HFF-Myc (cell line): ENCODE data around the gene PABPN1.

ENCODE experiments used
- DNase-seq: peaks from one replicate; pipeline ENCODE4 v3.0.0-alpha.2; 2011; ENCODE audit warnings: low read depth; ENCODE audit errors: extremely low read depth
- H3K4me3 ChIP-seq: replicated peaks from 2 replicates; pipeline ENCODE4 v1.5.1; 2011; ENCODE audit warnings: low read depth, mild to moderate bottlenecking, control low read depth, low read length
- TF ChIP-seq, protein P1 (sequence below): IDR thresholded peaks from 2 replicates; pipeline ENCODE4 v1.5.1; 2012; ENCODE audit warnings: mild to moderate bottlenecking, low read depth, low read length, control low read depth; ENCODE audit errors: missing control alignments

Gene PABPN1

DNA sequence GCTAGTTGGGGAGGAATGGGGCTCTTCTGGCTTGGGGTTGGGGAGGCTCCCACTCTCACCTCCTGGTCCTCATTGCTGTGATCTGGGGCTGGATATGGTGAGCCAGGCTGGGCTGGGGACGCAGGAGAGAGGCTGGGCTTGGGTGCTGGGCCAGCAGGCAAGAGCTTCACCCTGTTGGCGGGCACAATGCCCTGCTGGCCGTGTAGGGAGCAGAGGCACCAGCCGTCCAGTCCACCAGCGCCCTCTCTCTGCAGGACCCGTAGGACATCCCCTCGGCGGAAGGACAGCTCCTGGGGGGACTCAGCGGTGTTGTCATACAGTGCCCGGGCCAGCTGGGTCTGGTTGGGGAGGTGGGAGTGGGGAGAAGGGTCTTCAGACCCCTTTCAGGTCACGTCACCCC is 39.2 kb downstream of the PABPN1 start:
- no peak overlapping the region for H3K4me3 ChIP-seq
- no peak for DNase-seq
- TF ChIP-seq, protein P1, sequence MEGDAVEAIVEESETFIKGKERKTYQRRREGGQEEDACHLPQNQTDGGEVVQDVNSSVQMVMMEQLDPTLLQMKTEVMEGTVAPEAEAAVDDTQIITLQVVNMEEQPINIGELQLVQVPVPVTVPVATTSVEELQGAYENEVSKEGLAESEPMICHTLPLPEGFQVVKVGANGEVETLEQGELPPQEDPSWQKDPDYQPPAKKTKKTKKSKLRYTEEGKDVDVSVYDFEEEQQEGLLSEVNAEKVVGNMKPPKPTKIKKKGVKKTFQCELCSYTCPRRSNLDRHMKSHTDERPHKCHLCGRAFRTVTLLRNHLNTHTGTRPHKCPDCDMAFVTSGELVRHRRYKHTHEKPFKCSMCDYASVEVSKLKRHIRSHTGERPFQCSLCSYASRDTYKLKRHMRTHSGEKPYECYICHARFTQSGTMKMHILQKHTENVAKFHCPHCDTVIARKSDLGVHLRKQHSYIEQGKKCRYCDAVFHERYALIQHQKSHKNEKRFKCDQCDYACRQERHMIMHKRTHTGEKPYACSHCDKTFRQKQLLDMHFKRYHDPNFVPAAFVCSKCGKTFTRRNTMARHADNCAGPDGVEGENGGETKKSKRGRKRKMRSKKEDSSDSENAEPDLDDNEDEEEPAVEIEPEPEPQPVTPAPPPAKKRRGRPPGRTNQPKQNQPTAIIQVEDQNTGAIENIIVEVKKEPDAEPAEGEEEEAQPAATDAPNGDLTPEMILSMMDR = no peak

DNA sequence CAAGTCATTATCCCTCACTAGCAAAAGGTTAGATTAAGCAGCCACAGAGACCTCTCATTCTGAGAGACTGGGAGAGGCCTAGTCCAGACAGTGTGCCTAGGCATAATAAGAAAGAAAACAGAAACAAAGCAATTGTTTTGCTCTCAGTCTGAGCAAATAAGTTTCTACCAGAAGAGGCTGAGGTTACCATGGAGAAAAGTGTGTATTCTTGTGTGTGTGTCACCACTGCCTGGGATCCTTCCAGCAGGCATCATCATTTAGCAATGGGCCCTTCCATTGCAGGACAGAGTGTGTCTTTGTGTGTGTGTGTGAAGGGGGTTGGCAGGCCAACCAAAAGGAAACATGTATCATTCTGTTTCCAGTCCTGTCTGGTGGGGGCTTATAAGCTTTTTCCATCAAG is 40.1 kb downstream of the PABPN1 start:
- no peak for DNase-seq
- TF ChIP-seq, protein P1 = no peak
- H3K4me3 ChIP-seq = no peak overlapping the region

DNA sequence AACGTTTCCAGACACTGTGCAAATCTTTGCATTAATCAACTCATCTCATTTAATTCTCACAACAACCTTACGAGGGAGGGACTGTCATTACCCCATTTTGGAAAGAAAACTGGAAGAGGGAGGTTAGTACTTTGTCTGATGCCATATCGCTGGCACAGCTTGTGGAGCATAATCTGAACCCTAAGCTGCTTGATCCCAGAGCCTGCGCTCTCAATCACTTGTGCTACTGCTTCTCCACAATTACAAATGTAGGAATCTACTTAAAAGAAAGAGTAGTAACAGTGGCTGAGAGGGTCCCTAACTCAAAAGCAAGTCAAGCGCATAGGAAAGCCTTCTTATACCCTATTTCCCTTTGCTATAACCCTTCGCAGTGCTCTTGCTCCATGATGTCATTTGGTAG is 40.5 kb downstream of the PABPN1 start:
- TF ChIP-seq, protein P1 = no peak
- no peak overlapping the region for H3K4me3 ChIP-seq
- DNase-seq = no peak

DNA sequence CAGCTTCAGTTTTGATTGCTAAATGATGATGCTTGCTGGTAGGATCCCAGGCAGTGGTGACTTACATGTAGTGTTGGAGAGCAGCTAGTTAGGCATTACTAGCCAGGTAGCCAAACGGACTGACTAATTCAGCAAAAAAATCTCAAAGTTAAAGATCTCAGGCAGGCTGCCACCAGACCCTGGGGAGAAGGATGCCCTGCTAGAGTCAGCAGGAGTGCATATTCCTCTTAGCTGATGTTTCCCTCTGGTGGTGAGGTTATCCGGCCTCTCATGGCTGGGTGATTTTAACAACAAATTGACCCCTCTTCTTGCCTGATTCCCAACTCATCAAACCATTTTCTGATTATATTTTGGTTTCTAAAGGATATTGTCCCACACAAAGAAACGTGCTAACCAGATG is 40.9 kb downstream of the PABPN1 start:
- TF ChIP-seq, protein P1 = no peak
- no peak for DNase-seq

DNA sequence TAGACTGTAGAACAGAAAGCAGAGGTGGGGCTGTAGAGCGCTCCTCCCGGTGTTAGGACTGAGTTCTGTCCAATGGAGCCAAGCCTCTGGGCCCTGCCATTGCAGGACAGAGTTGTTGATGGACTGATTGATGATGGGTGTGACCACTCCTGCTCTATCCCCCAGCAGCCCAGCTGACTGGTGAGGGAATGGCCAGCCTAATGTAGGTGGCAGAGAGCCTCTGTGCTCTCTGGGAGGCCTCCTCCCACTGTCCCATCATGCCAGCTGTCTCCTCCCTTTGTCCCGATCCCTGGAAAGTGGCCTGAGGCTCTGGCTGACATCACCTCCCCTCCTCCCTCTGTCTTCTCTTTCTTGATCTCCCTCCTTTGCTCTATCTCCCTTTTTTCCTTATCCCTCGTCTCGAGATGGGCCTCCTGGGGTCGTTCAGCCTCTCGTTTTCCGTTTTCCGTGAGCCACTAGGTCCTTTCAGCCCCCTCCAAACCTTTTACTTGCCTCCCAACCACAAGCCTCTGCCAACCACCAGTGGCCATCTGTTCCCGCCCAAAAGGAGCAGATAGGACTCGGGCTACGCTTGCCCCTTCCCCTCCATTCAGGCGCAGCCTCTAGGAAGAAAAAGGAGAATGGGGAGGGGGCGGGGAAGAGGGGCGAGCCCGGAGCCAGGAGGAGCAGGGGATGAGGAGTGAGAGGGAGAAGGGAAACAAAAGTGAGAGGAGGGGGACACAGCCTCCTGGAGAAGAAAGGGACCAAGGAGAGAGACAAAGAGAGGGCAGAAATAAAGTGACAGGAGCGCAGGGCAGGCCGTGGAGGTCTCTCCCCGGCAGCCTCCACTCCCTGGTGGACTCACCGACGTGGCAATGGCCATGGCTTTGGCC is 43.1 kb downstream of the PABPN1 start:
- DNase-seq = no peak
- TF ChIP-seq, protein P1 = no peak
- H3K4me3 ChIP-seq = peak overlapping the region; percentile 53

More for the DNA sequence above, 40.9 kb downstream of the PABPN1 start:
- H3K4me3 ChIP-seq = no peak overlapping the region

DNA sequence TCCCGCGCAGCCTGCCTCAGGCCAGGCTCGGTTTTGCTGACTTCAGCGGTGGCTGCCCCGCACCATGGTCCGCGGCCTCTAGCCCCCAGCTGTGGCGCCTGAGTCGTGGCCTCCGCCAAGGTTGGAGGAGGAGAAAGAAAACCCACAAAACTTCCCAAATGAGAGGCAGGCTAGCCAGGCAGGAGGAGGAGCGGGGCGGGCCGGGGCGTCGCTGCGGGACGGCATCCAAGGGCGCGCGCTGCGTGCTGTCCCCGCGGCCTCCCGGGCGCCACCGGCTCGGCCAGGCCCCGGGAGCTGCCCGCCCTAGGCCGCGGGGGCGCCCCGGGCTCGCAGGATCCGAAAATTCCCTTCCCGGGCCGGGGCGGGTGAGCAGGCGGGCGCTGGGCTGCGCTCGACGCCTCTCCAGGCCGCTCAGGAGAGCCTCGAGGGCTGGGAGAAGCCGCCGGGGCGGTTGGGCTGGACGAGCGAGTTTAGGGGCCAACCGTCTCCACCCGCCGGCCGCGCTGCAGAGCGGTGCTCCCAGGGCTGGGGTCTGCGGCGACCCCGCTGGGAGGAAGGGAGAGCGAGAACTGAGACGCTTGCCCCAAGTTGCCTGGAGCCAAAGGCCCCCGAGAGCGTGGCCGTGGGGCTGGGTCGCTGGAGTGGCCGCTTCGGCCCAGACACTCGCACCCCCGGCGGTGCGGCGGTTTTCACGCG is 43.9 kb downstream of the PABPN1 start, which contains the start of gene EFS:
EFS (minus strand) TSS at position 137 of the 696 bp plus-strand sequence. CDS start 147 bp downstream, outside the sequence.
- DNase-seq = no peak
- TF ChIP-seq, protein P1 = no peak
- peak within 1 kb of the TSS; percentile 53 for H3K4me3 ChIP-seq
